Measurements from ENCODE around the gene PAAF1.
A peak's percentile ranks its signal among the peaks of the same experiment; 100 is the strongest.

PAAF1 gene, protein sequence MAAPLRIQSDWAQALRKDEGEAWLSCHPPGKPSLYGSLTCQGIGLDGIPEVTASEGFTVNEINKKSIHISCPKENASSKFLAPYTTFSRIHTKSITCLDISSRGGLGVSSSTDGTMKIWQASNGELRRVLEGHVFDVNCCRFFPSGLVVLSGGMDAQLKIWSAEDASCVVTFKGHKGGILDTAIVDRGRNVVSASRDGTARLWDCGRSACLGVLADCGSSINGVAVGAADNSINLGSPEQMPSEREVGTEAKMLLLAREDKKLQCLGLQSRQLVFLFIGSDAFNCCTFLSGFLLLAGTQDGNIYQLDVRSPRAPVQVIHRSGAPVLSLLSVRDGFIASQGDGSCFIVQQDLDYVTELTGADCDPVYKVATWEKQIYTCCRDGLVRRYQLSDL

DNA sequence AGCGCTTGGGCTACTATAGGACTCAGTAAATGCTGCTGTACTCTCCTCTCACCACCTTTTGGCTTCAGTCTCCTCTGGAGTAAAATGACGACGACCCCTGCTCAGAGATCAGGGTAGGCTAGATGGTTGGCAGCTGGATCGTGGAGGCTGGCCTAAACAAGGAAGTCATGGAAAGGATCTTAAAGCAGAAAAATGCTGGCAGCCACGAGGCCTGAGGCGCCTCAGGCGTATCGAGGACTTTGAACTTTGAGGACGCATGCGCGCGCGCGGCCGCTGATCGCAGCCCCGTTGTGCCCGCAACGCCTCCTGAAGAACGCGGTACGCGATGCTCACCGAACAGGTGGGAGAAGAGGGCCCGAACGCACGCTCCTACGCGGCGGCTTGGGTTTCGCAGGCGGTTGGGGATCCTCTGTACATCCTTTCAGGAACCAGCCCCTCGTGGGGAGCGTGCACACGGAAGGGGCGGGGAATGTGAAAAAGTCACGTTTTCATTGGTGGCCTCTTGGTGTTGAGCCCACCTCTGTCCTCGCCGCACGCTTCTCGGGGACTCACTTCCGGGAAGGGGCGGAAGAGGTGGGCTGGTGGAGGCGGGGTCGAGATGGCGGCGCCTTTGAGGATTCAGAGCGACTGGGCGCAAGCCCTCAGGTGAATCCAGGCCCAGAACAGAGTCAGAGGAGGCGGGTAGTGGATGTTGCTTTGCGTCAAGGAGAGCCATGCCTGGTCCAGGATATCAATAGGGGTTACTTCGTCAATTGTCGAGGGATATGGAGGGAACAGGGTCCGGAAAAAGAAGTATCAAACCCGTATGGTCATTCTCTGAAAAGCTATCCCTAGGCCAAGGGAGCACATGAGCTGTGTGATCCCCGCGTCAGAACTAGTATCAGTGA, at the start of gene PAAF1, which contains the start of gene COA4:
Gene PAAF1, plus strand, starts transcription at position 576 of the 887 bp plus-strand sequence. Its CDS starts 23 bp downstream, at position 599.
Gene COA4, minus strand, starts transcription at position 423 of the 887 bp plus-strand sequence. CDS start 3,468 bp downstream, outside the sequence.
- Histone ChIP-seq H3K36me3 (ENCODE audit: control insufficient read depth in 5 of 5, insufficient read depth in 5 of 5, low read length in 5 of 5) (peaks cover 0 to 29% (median 21%) of the 10 kb centered on the region in 5 donors), H3K9ac (ENCODE audit: low read length in 5 of 5) (peak within 1 kb of the TSS; percentile 70 to 97 (median 88)), H3K27ac (ENCODE audit: low read depth, low read length) (peak within 1 kb of the TSS; percentile 83), H3K9me3 (ENCODE audit: control insufficient read depth in 5 of 5, low read length in 5 of 5) (no peaks in the 10 kb centered on the region), H3K4me1 (ENCODE audit: control insufficient read depth in 5 of 5, insufficient read depth in 5 of 5, low read length in 5 of 5) (peaks cover 4 to 25% (median 19%) of the 10 kb centered on the region in 5 donors), H3K27me3 (ENCODE audit: control insufficient read depth in 5 of 5, insufficient read depth in 4 of 5, low read length in 5 of 5) (no peaks in the 10 kb centered on the region), H3K4me3 (ENCODE audit: low read depth in 1 of 5, low read length in 5 of 5) (peak within 1 kb of the TSS; percentile 93 to 99 (median 95))

DNA sequence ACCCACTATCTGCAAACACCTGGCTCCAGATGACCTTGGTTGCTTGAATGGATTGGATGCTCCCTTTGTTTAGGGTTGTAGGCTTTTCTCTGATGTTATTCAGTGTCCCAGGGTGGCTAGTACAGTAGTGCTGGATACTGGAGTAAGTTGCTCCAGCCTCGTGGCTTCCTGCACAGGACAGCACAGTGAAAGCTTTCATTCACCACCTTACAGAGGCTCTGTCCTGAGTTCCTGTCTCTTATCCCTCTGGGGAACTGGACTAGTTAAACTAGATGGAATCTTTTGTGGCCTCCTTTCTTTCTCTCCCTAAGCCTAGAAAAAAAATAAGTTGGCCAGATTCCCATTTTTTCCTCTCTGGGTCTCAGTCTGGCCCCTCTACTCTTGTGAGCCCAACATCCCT, 46.5 kb upstream of the PAAF1 start:
- Histone ChIP-seq H3K4me3 (ENCODE audit: low read depth in 1 of 5, low read length in 5 of 5) (no peak overlapping the region), H3K27me3 (ENCODE audit: control insufficient read depth in 5 of 5, insufficient read depth in 4 of 5, low read length in 5 of 5) (no peaks in the 10 kb centered on the region), H3K4me1 (ENCODE audit: control insufficient read depth in 5 of 5, insufficient read depth in 5 of 5, low read length in 5 of 5) (no peaks in the 10 kb centered on the region), H3K9me3 (ENCODE audit: control insufficient read depth in 5 of 5, low read length in 5 of 5) (no peaks in the 10 kb centered on the region), H3K9ac (ENCODE audit: low read length in 5 of 5) (no peak overlapping the region), H3K27ac (ENCODE audit: low read depth, low read length) (no peak overlapping the region), H3K36me3 (ENCODE audit: control insufficient read depth in 5 of 5, insufficient read depth in 5 of 5, low read length in 5 of 5) (peaks cover 8 to 29% (median 21%) of the 10 kb centered on the region in 5 donors)

DNA sequence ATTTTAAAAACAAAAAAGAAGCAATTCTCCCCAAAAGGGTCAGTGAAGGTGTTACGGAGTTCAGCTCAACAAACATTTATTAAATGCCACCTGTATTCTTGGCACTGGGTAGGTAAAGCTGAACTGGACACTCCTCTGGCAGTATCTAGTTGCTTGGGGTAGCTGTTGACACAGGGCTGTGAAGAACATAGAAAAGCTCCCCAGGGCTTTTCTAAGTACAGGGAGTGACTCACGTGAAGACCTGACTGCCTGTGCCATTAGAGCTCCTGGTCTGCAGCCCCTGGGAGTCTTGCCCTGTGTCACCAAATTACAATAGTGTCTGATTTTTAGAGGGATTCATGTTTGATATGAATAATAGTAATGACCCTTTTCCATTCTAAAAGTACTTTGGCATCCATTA, 43.7 kb upstream of the PAAF1 start:
- H3K36me3 ChIP-seq (ENCODE audit: control insufficient read depth in 5 of 5, insufficient read depth in 5 of 5, low read length in 5 of 5), result peaks cover 3 to 21% (median 12%) of the 10 kb centered on the region in 5 donors

DNA sequence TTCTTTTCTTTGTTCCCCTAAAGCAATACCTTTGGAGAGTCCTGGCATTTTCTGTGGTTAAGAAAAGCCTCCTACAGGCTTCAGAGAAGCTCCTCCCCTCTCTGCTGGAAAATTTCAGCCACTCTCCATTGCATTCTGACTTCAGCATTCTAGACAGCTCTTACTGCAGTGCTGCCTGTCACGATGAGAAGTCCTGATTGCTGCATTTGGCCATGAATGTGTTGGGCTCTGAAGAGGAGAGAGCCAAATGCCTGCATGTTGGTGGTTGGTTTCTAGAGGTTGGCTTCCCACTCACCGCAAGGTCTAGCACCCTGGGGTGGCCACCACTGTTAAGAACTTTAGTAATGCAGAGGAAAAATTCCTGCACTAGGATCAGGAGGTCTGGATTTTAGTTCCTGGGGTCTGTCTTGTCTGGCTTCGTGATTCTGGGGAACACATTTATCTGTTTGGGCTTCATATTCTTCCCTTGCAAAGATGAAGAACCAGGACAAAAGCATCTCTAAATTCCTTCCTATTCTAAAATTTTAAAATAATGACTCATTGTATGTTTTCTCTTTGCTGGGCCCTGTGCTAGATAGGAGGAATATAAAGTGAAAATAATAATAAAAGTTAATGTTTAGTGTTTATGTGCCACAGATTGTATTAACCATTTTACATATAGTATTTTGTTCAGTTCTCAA, 38.2 kb upstream of the PAAF1 start:
- H3K9ac ChIP-seq (ENCODE audit: low read length in 5 of 5), result peak overlapping the region in 1 of 5 donors; percentile 30
- H3K4me1 ChIP-seq (ENCODE audit: control insufficient read depth in 5 of 5, insufficient read depth in 5 of 5, low read length in 5 of 5), result no peaks in the 10 kb centered on the region
- no peaks in the 10 kb centered on the region for H3K9me3 ChIP-seq (ENCODE audit: control insufficient read depth in 5 of 5, low read length in 5 of 5)
- no peak overlapping the region for H3K27ac ChIP-seq (ENCODE audit: low read depth, low read length)
- no peak overlapping the region for H3K4me3 ChIP-seq (ENCODE audit: low read depth in 1 of 5, low read length in 5 of 5)
- no peaks in the 10 kb centered on the region for H3K27me3 ChIP-seq (ENCODE audit: control insufficient read depth in 5 of 5, insufficient read depth in 4 of 5, low read length in 5 of 5)
- H3K36me3 ChIP-seq (ENCODE audit: control insufficient read depth in 5 of 5, insufficient read depth in 5 of 5, low read length in 5 of 5), result peaks cover 4 to 14% (median 4%) of the 10 kb centered on the region in 5 donors

More for the DNA sequence above, 43.7 kb upstream of the PAAF1 start:
- H3K9ac ChIP-seq (ENCODE audit: low read length in 5 of 5), result no peak overlapping the region
- no peaks in the 10 kb centered on the region for H3K4me1 ChIP-seq (ENCODE audit: control insufficient read depth in 5 of 5, insufficient read depth in 5 of 5, low read length in 5 of 5)
- H3K4me3 ChIP-seq (ENCODE audit: low read depth in 1 of 5, low read length in 5 of 5), result no peak overlapping the region
- no peaks in the 10 kb centered on the region for H3K9me3 ChIP-seq (ENCODE audit: control insufficient read depth in 5 of 5, low read length in 5 of 5)
- H3K27me3 ChIP-seq (ENCODE audit: control insufficient read depth in 5 of 5, insufficient read depth in 4 of 5, low read length in 5 of 5), result no peaks in the 10 kb centered on the region
- no peak overlapping the region for H3K27ac ChIP-seq (ENCODE audit: low read depth, low read length)

DNA sequence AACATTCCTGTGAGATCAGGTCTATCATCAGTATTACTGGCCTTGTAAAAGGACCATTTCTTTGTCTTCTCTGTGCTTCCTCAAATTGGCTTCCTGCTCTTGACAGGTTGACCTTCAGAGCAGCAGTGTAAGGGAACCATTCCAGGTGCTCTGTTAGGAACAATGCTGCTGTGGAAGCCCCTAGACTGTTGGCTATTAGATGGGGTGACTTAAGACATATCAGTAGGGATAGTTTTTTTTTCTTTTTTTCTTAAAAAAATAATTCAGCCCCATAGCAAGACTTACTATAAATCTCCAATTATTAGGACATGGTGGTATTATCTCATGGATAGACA, 37.7 kb upstream of the PAAF1 start:
- Histone ChIP-seq H3K27me3 (ENCODE audit: control insufficient read depth in 5 of 5, insufficient read depth in 4 of 5, low read length in 5 of 5) (no peaks in the 10 kb centered on the region), H3K9ac (ENCODE audit: low read length in 5 of 5) (no peak overlapping the region), H3K27ac (ENCODE audit: low read depth, low read length) (no peak overlapping the region), H3K36me3 (ENCODE audit: control insufficient read depth in 5 of 5, insufficient read depth in 5 of 5, low read length in 5 of 5) (peaks cover 4 to 14% (median 8%) of the 10 kb centered on the region in 5 donors), H3K4me3 (ENCODE audit: low read depth in 1 of 5, low read length in 5 of 5) (no peak overlapping the region), H3K9me3 (ENCODE audit: control insufficient read depth in 5 of 5, low read length in 5 of 5) (no peaks in the 10 kb centered on the region), H3K4me1 (ENCODE audit: control insufficient read depth in 5 of 5, insufficient read depth in 5 of 5, low read length in 5 of 5) (no peaks in the 10 kb centered on the region)

DNA sequence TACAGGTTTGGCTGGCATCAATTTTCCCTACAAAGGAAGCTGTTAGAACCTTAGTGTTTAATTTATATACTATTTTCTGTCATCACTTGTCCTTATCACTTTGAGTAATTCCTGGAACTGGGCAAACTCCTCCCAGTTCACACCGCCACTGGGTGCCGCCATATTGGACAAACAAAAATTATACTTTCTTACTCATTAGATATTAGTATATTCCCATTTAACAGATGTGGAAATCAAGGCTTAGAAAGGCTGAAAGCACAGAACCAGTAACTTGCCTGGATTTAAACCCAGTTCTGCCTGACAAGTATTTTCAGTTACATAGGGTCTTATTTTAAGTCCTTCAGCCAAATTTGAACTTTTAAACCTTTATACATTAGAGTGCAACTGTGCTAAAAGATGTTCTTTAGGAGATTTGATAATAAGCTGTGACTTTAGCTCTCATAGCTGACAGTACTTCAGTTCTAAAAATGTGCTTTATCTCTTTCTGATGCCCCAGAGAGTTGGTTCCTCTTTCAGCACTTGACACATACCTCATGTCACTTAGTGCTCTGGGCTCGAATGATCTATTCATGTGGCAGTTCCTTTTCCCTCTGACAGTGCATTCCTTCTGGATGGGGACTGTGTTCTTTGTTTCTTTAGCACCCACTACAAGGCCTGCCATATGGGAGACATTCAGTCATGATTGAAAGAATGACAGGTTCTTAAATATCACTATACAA, 25.6 kb upstream of the PAAF1 start:
- Histone ChIP-seq H3K9ac (ENCODE audit: low read length in 5 of 5) (no peak overlapping the region), H3K27ac (ENCODE audit: low read depth, low read length) (no peak overlapping the region), H3K4me3 (ENCODE audit: low read depth in 1 of 5, low read length in 5 of 5) (no peak overlapping the region), H3K36me3 (ENCODE audit: control insufficient read depth in 5 of 5, insufficient read depth in 5 of 5, low read length in 5 of 5) (peaks cover 0 to 6% (median 3%) of the 10 kb centered on the region in 5 donors), H3K27me3 (ENCODE audit: control insufficient read depth in 5 of 5, insufficient read depth in 4 of 5, low read length in 5 of 5) (no peaks in the 10 kb centered on the region), H3K4me1 (ENCODE audit: control insufficient read depth in 5 of 5, insufficient read depth in 5 of 5, low read length in 5 of 5) (no peaks in the 10 kb centered on the region), H3K9me3 (ENCODE audit: control insufficient read depth in 5 of 5, low read length in 5 of 5) (no peaks in the 10 kb centered on the region)

DNA sequence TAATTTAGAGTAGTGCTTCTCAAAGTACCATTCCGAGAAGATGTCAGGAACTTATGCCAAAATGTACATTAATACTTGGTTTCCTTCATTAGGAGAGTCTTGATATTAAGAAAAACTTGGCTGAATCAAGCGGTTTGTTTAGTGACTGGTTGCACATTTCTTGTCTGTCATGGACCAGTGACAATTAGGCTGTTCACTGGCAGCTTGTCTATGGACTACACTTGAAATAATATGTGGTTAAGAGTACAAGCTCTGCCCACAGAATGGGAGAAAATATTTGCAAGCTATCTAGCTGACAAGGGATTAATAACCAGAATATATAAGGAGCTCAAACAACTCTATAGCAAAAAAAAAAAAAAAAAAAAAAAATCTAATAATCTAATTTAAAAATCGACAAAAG, 24.8 kb upstream of the PAAF1 start:
- Histone ChIP-seq H3K9ac (ENCODE audit: low read length in 5 of 5) (no peak overlapping the region), H3K4me3 (ENCODE audit: low read depth in 1 of 5, low read length in 5 of 5) (no peak overlapping the region), H3K4me1 (ENCODE audit: control insufficient read depth in 5 of 5, insufficient read depth in 5 of 5, low read length in 5 of 5) (no peaks in the 10 kb centered on the region), H3K9me3 (ENCODE audit: control insufficient read depth in 5 of 5, low read length in 5 of 5) (no peaks in the 10 kb centered on the region), H3K36me3 (ENCODE audit: control insufficient read depth in 5 of 5, insufficient read depth in 5 of 5, low read length in 5 of 5) (peaks cover 0 to 6% (median 3%) of the 10 kb centered on the region in 5 donors), H3K27me3 (ENCODE audit: control insufficient read depth in 5 of 5, insufficient read depth in 4 of 5, low read length in 5 of 5) (no peaks in the 10 kb centered on the region), H3K27ac (ENCODE audit: low read depth, low read length) (no peak overlapping the region)

DNA sequence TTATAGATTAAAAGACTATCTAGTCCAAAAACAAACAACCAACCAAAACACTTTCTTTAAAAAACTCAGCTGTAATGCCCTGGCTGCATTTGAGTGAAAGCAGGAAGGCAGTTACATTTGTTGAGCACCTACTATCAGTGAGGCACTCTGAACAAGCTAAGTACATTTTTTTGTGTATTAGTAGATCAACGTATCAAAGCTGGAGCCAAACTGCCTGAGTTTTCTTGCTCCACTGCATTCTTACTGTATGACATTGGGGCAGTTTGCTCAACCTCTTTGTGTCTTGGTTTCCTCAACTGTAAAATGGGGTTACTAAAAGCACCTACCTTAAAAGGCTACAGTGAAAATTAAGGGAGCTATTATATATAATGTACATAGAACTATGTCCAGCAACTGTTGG, 22.1 kb upstream of the PAAF1 start:
- H3K4me1 ChIP-seq (ENCODE audit: control insufficient read depth in 5 of 5, insufficient read depth in 5 of 5, low read length in 5 of 5), result no peaks in the 10 kb centered on the region
- H3K9me3 ChIP-seq (ENCODE audit: control insufficient read depth in 5 of 5, low read length in 5 of 5), result no peaks in the 10 kb centered on the region
- no peak overlapping the region for H3K9ac ChIP-seq (ENCODE audit: low read length in 5 of 5)
- no peak overlapping the region for H3K4me3 ChIP-seq (ENCODE audit: low read depth in 1 of 5, low read length in 5 of 5)
- peaks cover 1 to 5% (median 4%) of the 10 kb centered on the region in 5 donors for H3K36me3 ChIP-seq (ENCODE audit: control insufficient read depth in 5 of 5, insufficient read depth in 5 of 5, low read length in 5 of 5)
- H3K27ac ChIP-seq (ENCODE audit: low read depth, low read length), result no peak overlapping the region
- H3K27me3 ChIP-seq (ENCODE audit: control insufficient read depth in 5 of 5, insufficient read depth in 4 of 5, low read length in 5 of 5), result no peaks in the 10 kb centered on the region

DNA sequence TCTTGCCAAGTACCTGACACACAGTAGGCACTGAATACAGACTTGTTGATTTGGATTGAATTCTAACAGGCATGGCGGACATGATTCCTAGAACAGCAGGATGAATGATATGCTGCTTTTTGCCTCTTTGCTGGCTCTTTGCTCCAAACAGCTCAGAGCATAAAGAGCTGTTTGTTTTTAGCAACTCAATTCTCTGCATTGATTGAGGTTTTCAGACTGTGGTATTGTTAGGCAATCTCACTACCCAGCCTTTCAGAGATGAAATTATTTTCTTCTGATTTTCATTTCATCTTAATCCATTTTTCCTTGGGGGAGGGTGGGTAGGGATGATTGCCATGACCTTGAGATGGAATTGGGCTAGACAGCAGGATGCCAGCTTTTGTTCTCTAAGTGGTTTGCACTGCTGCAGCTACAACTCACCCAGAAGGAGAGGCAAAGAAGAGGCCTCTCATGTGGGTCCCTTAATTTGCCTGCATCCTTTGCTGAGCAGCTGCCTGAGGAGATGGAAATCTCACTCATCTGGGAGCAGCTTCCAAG, 20.7 kb upstream of the PAAF1 start:
- Histone ChIP-seq H3K27me3 (ENCODE audit: control insufficient read depth in 5 of 5, insufficient read depth in 4 of 5, low read length in 5 of 5) (no peaks in the 10 kb centered on the region), H3K27ac (ENCODE audit: low read depth, low read length) (no peak overlapping the region), H3K36me3 (ENCODE audit: control insufficient read depth in 5 of 5, insufficient read depth in 5 of 5, low read length in 5 of 5) (peaks cover 3 to 12% (median 8%) of the 10 kb centered on the region in 5 donors), H3K4me1 (ENCODE audit: control insufficient read depth in 5 of 5, insufficient read depth in 5 of 5, low read length in 5 of 5) (no peaks in the 10 kb centered on the region), H3K9ac (ENCODE audit: low read length in 5 of 5) (no peak overlapping the region), H3K9me3 (ENCODE audit: control insufficient read depth in 5 of 5, low read length in 5 of 5) (no peaks in the 10 kb centered on the region), H3K4me3 (ENCODE audit: low read depth in 1 of 5, low read length in 5 of 5) (no peak overlapping the region)
